Right cardiac atrium (tissue), 5 donors: ENCODE data around the gene EFS. TPM values are rescaled to one million over a fixed set of nuclear protein-coding genes. Genes with fewer than 3 reads are reported as not detected.
"Not testable (repeated sequence)": the region's sequence is repeated elsewhere in the genome, so short reads cannot be mapped to it uniquely, and the experiment has no call there.

Experiments used
- ATAC-seq, 2 donors: fragments of 200-7000 bp; cut with Tn5 transposase; one replicate each; pipeline versions ENCODE4 v1.8.0 to v1.9.1; 2020; ENCODE audit warnings: moderate library complexity in 2 of 2, mild to moderate bottlenecking in 1 of 2
- DNase-seq, 3 donors: peaks; one replicate each; pipeline ENCODE4 v3.0.0-alpha.2; 2020
- H3K27ac ChIP-seq: one replicate; pipeline ENCODE4 v1.5.1; 2013; ENCODE audit warnings: mild to moderate bottlenecking, low read length, control low read depth, moderate library complexity
- H3K27me3 ChIP-seq: one replicate; pipeline ENCODE4 v1.6.1; 2013; ENCODE audit not compliant: control insufficient read depth, insufficient read depth
- H3K4me1 ChIP-seq: one replicate; pipeline ENCODE4 v1.6.1; 2013; ENCODE audit warnings: low read length; ENCODE audit not compliant: control insufficient read depth, insufficient read depth
- H3K4me3 ChIP-seq: one replicate; pipeline ENCODE4 v1.5.1; 2013; ENCODE audit warnings: low read length, control low read depth
- H3K9me3 ChIP-seq: one replicate; pipeline ENCODE4 v1.6.1; 2013; ENCODE audit warnings: low read length; ENCODE audit not compliant: control insufficient read depth
- WGBS: extraction: QIAGEN DNeasy Blood & Tissue Kit; methylation state at CpG from one replicate; pipeline ENCODE4 v1.1.7; 2013; 5-methylcytosine and 5-hydroxymethylcytosine counted together
- intact Hi-C, 4 donors: fragments of 100-400 bp; cut with DNase I; formaldehyde crosslinking; loops; one replicate each; pipeline versions ENCODE4 v1.11.0 to v1.14.0; 2022 to 2023
- polyA plus RNA-seq: library from polyadenylated mRNA; stranded (reverse); fragments of 200-250 nt; gene quantifications from one replicate; pipeline ENCODE4 v1.2.3, GENCODE V29; 2013
- total RNA-seq, 4 donors: library from RNA; stranded (reverse); fragmentation: NEBNext Ultra II Directional; extraction: Animal tissue kit (Norgen Biotek cat#: 25700); gene quantifications; one replicate each; pipeline ENCODE4 v1.2.1, GENCODE V29; 2021
- donor health status: healthy with polysubstance abuse.
- donor health status: DM: no; HTN: yes; CAD: no.
- donor health status: DM: no; HTN: no; CAD: no.
- donor health status: DM: no; HTN: yes; CAD: no; lungs with severe emphysema.
- donor health status: DM: yes; HTN: yes; CAD: no.

The EFS gene
- total and polyA plus RNA-seq, 5 donors: 6.2 to 10.1 (median 7.2) TPM

- 72% methylated on average over 17 of the region's 17 CpGs for WGBS
- peak; percentile 11 to 44 (median 41) for DNase-seq
- H3K4me3 ChIP-seq, H3K27me3 ChIP-seq, H3K9me3 ChIP-seq, H3K4me1 ChIP-seq, intact Hi-C loops, ATAC-seq, H3K27ac ChIP-seq: not testable (repeated sequence)
Observed at GRCh38 chr14:23386266-23386657, 21.3 kb upstream of the EFS start.

- intact Hi-C loops: no loop called here
- Histone ChIP-seq H3K4me3 (no peak overlapping the region), H3K9me3 (no peaks in the 10 kb centered on the region), H3K27me3 (no peaks in the 10 kb centered on the region), H3K4me1 (no peaks in the 10 kb centered on the region), H3K27ac (no peak overlapping the region)
- DNase-seq (peak in 2 of 3 donors; percentile 10 to 49), ATAC-seq (no peak)
- WGBS: 80% methylated on average over 18 of the region's 18 CpGs
Observed at GRCh38 chr14:23385642-23386265, 20.8 kb upstream of the EFS start.

- no peak overlapping the region for H3K27ac ChIP-seq
- H3K27me3 ChIP-seq: no peaks in the 10 kb centered on the region
- H3K4me3 ChIP-seq: no peak overlapping the region
- no peak for DNase-seq
- no peaks in the 10 kb centered on the region for H3K4me1 ChIP-seq
- no peak for ATAC-seq
- intact Hi-C loops: no loop called here
- H3K9me3 ChIP-seq: no peaks in the 10 kb centered on the region
- 72% methylated on average over 2 of the region's 2 CpGs for WGBS
Observed at GRCh38 chr14:23385244-23385641, 20.3 kb upstream of the EFS start.

- DNase-seq (peak in 2 of 3 donors; percentile 46 to 64), ATAC-seq (no peak)
- WGBS: 74% methylated on average over 29 of the region's 29 CpGs
- intact Hi-C loops: loop anchor here in 1 of 4 donors (5.0 kb wide), 1 partner anchor 57 kb away; no protein-coding TSS in a partner anchor
- Histone ChIP-seq H3K9me3 (no peaks in the 10 kb centered on the region), H3K4me1 (no peaks in the 10 kb centered on the region), H3K4me3 (no peak overlapping the region), H3K27ac (no peak overlapping the region), H3K27me3 (no peaks in the 10 kb centered on the region)
Observed at GRCh38 chr14:23384364-23385080, 19.6 kb upstream of the EFS start.

- ATAC-seq (no peak), DNase-seq (peak in 2 of 3 donors; percentile 32 to 33)
- Histone ChIP-seq H3K27ac (peak overlapping the region; percentile 41), H3K4me3 (no peak overlapping the region), H3K27me3 (no peaks in the 10 kb centered on the region), H3K9me3 (no peaks in the 10 kb centered on the region), H3K4me1 (no peaks in the 10 kb centered on the region)
- WGBS: 65% methylated on average over 10 of the region's 10 CpGs
- intact Hi-C loops: loop anchor here in 1 of 4 donors (5.0 kb wide), 1 partner anchor 56 kb away; no protein-coding TSS in a partner anchor
Observed at GRCh38 chr14:23382731-23383440, 17.9 kb upstream of the EFS start.

- Histone ChIP-seq H3K9me3 (no peaks in the 10 kb centered on the region), H3K27ac (peak overlapping the region; percentile 2), H3K4me1 (no peaks in the 10 kb centered on the region), H3K4me3 (no peak overlapping the region), H3K27me3 (no peaks in the 10 kb centered on the region)
- WGBS: 86% methylated on average over 6 of the region's 6 CpGs
- no peak for ATAC-seq
- intact Hi-C loops: loop anchor here in 1 of 4 donors (5.0 kb wide), 1 partner anchor 55 kb away; no protein-coding TSS in a partner anchor
- DNase-seq: peak in 2 of 3 donors; percentile 57 to 65
Observed at GRCh38 chr14:23382276-23382675, 17.3 kb upstream of the EFS start.

GRCh38 chr14:23381871-23382270 is 16.9 kb upstream of the EFS start:
- no peak overlapping the region for H3K4me3 ChIP-seq
- H3K27me3 ChIP-seq: no peaks in the 10 kb centered on the region
- intact Hi-C loops: loop anchor here in 1 of 4 donors (5.0 kb wide), 1 partner anchor 55 kb away; no protein-coding TSS in a partner anchor
- H3K9me3 ChIP-seq: no peaks in the 10 kb centered on the region
- no peaks in the 10 kb centered on the region for H3K4me1 ChIP-seq
- DNase-seq: peak in 2 of 3 donors; percentile 25 to 47
- H3K27ac ChIP-seq: peak overlapping the region; percentile 2
- no peak for ATAC-seq
- WGBS: 37% methylated on average over 3 of the region's 3 CpGs

GRCh38 chr14:23380976-23381375 is 16.0 kb upstream of the EFS start:
- ATAC-seq: no peak
- peak overlapping the region; percentile 15 for H3K27ac ChIP-seq
- H3K4me3 ChIP-seq: no peak overlapping the region
- intact Hi-C loops: loop anchor here in 1 of 4 donors (5.0 kb wide), 1 partner anchor 54 kb away; no protein-coding TSS in a partner anchor
- no peaks in the 10 kb centered on the region for H3K27me3 ChIP-seq
- no peaks in the 10 kb centered on the region for H3K4me1 ChIP-seq
- 70% methylated on average over 4 of the region's 4 CpGs for WGBS
- no peaks in the 10 kb centered on the region for H3K9me3 ChIP-seq
- peak in 1 of 3 donors; percentile 40 for DNase-seq

GRCh38 chr14:23380197-23380914 is 15.4 kb upstream of the EFS start:
- H3K27ac ChIP-seq: peak overlapping the region; percentile 6
- peak; percentile 2 to 6 for ATAC-seq

More at GRCh38 chr14:23380197-23380914, 15.4 kb upstream of the EFS start:
- 29% methylated on average over 16 of the region's 16 CpGs for WGBS
- no peaks in the 10 kb centered on the region for H3K4me1 ChIP-seq
- H3K9me3 ChIP-seq: no peaks in the 10 kb centered on the region
- no peak overlapping the region for H3K4me3 ChIP-seq
- no peaks in the 10 kb centered on the region for H3K27me3 ChIP-seq
- intact Hi-C loops: loop anchor here in 1 of 4 donors (5.0 kb wide), 1 partner anchor 53 kb away; no protein-coding TSS in a partner anchor
- peak; percentile 42 to 80 (median 74) for DNase-seq
